SK-N-SH (cell line): ENCODE data around the gene TRIM69. TPM values are rescaled to one million over a fixed set of nuclear protein-coding genes. Genes with fewer than 3 reads are reported as not detected.

Experiments
- CTCF ChIA-PET: fragments of 300-600, 350-600 bp; formaldehyde crosslinking; extraction: SDS; loops from one replicate; lab custom pipeline; 2021; lab: Yijun Ruan, JAX
- POLR2A ChIA-PET: fragments of 350-600 bp; sonication (Branson Sonifier 250); formaldehyde crosslinking; extraction: SDS; loops from one replicate; lab custom pipeline; 2020; ENCODE audit warnings: antibody characterized with exemption, inconsistent platforms; lab: Yijun Ruan, JAX
- DNase-seq: peaks from one replicate; pipeline ENCODE4 v3.0.0; 2012
- H2AFZ ChIP-seq: fragments of 200-600 bp; sonication (generic); 2 replicates; pipeline ENCODE4 v1.8.1; 2016; ENCODE audit warnings: antibody characterized with exemption, mild to moderate bottlenecking, low read depth
- H3F3A ChIP-seq: fragments of 200-600 bp; sonication (generic); replicated peaks from 2 replicates; pipeline ENCODE3; 2016; ENCODE audit warnings: antibody characterized with exemption, mild to moderate bottlenecking; ENCODE audit not compliant: insufficient read depth
- H3K27ac ChIP-seq, 2 experiments: fragments of 200-500 bp in 1 of 2; fragments of 200-600 bp in 1 of 2; sonication (Bioruptor generic) in 1 of 2; sonication (generic), shearing (Covaris generic) in 1 of 2; 2 replicates each; pipeline versions ENCODE4 v1.5.1 to v1.6.1; 2014 to 2016; ENCODE audit warnings: low read depth in 2 of 2, inconsistent platforms in 1 of 2, low read length in 1 of 2, mild to moderate bottlenecking in 1 of 2, mixed read lengths in 1 of 2
- H3K27me3 ChIP-seq: fragments of 200-600 bp; sonication (generic), shearing (Covaris generic); 2 replicates; pipeline ENCODE4 v1.6.1; 2016; ENCODE audit warnings: mixed run types; ENCODE audit not compliant: insufficient read depth
- H3K36me3 ChIP-seq, 2 experiments: fragments of 200-500 bp in 1 of 2; fragments of 200-600 bp in 1 of 2; sonication (Bioruptor generic) in 1 of 2; sonication (generic) in 1 of 2; replicated peaks in 1 of 2; 2 replicates each; pipeline versions ENCODE3 to v1.5.1; 2014 to 2016; ENCODE audit warnings: low read length in 1 of 2, mild to moderate bottlenecking in 1 of 2; ENCODE audit not compliant: insufficient read depth in 2 of 2, control insufficient read depth in 1 of 2
- H3K4me1 ChIP-seq, 2 experiments: fragments of 200-500 bp in 1 of 2; fragments of 200-600 bp in 1 of 2; sonication (Bioruptor generic) in 1 of 2; sonication (generic), shearing (Covaris generic) in 1 of 2; 2 replicates each; pipeline versions ENCODE4 v1.5.1 to v1.6.1; 2014 to 2016; ENCODE audit warnings: low read depth in 1 of 2, low read length in 1 of 2, mixed run types in 1 of 2; ENCODE audit not compliant: insufficient read depth in 2 of 2, control insufficient read depth in 1 of 2
- H3K4me2 ChIP-seq: fragments of 200-600 bp; sonication (generic), shearing (Covaris generic); 2 replicates; pipeline ENCODE4 v1.6.1; 2017; ENCODE audit warnings: mixed run types
- H3K4me3 ChIP-seq, 2 experiments: fragments of 200-500 bp in 1 of 2; fragments of 200-600 bp in 1 of 2; sonication (Bioruptor generic) in 1 of 2; sonication (generic), shearing (Covaris generic) in 1 of 2; 2 replicates each; pipeline versions ENCODE4 v1.5.1 to v1.8.1; 2014 to 2016; ENCODE audit warnings: low read depth in 2 of 2, inconsistent platforms in 1 of 2, low read length in 1 of 2, mild to moderate bottlenecking in 1 of 2, mixed read lengths in 1 of 2, moderate library complexity in 1 of 2
- H3K79me2 ChIP-seq: fragments of 200-600 bp; sonication (generic); 2 replicates; pipeline ENCODE4 v1.8.1; 2017; ENCODE audit warnings: mild to moderate bottlenecking; ENCODE audit not compliant: insufficient read depth
- H3K9ac ChIP-seq: fragments of 200-600 bp; sonication (generic); 2 replicates; pipeline ENCODE4 v1.6.1; 2017; ENCODE audit warnings: mixed run types
- H3K9me2 ChIP-seq: fragments of 200-600 bp; sonication (generic); 2 replicates; pipeline ENCODE4 v1.6.1; 2017; ENCODE audit warnings: mixed run types
- H3K9me3 ChIP-seq: fragments of 200-600 bp; sonication (generic); 2 replicates; pipeline ENCODE4 v1.6.1; 2017; ENCODE audit warnings: mixed run types, mild to moderate bottlenecking, moderate library complexity
- H4K20me1 ChIP-seq: fragments of 200-600 bp; sonication (generic); 2 replicates; pipeline ENCODE4 v1.6.1; 2017; ENCODE audit warnings: mild to moderate bottlenecking, mixed run types; ENCODE audit not compliant: insufficient read depth
- CHD2 ChIP-seq: fragments of 150-350 bp; IDR thresholded peaks from 2 replicates; pipeline ENCODE4 v1.6.1; 2018; ENCODE audit warnings: low read length; ENCODE audit not compliant: partially characterized antibody
- ELF1 ChIP-seq: IDR thresholded peaks from 2 replicates; pipeline ENCODE4 v1.4.0; 2012
- EP300 ChIP-seq, 2 experiments: IDR thresholded peaks; 2 replicates each; pipeline versions ENCODE4 v1.4.0 to v1.6.1; 2012; ENCODE audit warnings: borderline replicate concordance in 1 of 2, low read depth in 1 of 2, low read length in 1 of 2
- EZH2phosphoT487 ChIP-seq: fragments of 200-600 bp; sonication (generic); IDR thresholded peaks from 2 replicates; pipeline ENCODE4 v1.6.1; 2017; ENCODE audit warnings: low read depth, mixed run types, mild to moderate bottlenecking, antibody characterized with exemption, moderate library complexity, borderline replicate concordance
- FOSL2 ChIP-seq: IDR thresholded peaks from 2 replicates; pipeline ENCODE4 v1.4.0; 2012; ENCODE audit warnings: low read depth, mild to moderate bottlenecking, moderate library complexity, borderline replicate concordance
- FOXJ3 ChIP-seq: sonication (generic); formaldehyde crosslinking; IDR thresholded peaks from 2 replicates; pipeline ENCODE4 v1.5.1; 2020; ENCODE audit warnings: mild to moderate bottlenecking, missing genetic modification reagents
- FOXM1 ChIP-seq: IDR thresholded peaks from 2 replicates; pipeline ENCODE4 v1.4.0; 2012; ENCODE audit warnings: low read depth, mild to moderate bottlenecking
- GATA2 ChIP-seq: sonication (generic); formaldehyde crosslinking; IDR thresholded peaks from 2 replicates; pipeline ENCODE4 v1.5.0; 2020; ENCODE audit warnings: mild to moderate bottlenecking, missing genetic modification reagents
- IRF3 ChIP-seq: fragments of 150-350 bp; IDR thresholded peaks from 2 replicates; pipeline ENCODE4 v1.6.1; 2016; ENCODE audit warnings: mild to moderate bottlenecking, low read depth, low read length
- MXI1 ChIP-seq: IDR thresholded peaks from 2 replicates; pipeline ENCODE4 v1.6.1; 2012; ENCODE audit warnings: mild to moderate bottlenecking, low read depth, low read length, improper control_type of control experiment
- NFIC ChIP-seq: IDR thresholded peaks from 2 replicates; pipeline ENCODE4 v1.4.0; 2012; ENCODE audit warnings: borderline replicate concordance
- NRF1 ChIP-seq: IDR thresholded peaks from 2 replicates; pipeline ENCODE4 v1.6.1; 2012; ENCODE audit warnings: low read depth, mild to moderate bottlenecking, low read length
- POLR2AphosphoS5 ChIP-seq: IDR thresholded peaks from 2 replicates; pipeline ENCODE4 v1.6.1; 2012; ENCODE audit warnings: low read depth, low read length
- RAD21 ChIP-seq: IDR thresholded peaks from 2 replicates; pipeline ENCODE4 v1.6.1; 2012; ENCODE audit warnings: mild to moderate bottlenecking, low read length
- RCOR1 ChIP-seq: fragments of 150-350 bp; IDR thresholded peaks from 2 replicates; pipeline ENCODE4 v1.6.1; 2017; ENCODE audit warnings: antibody characterized with exemption, low read length
- RXRA ChIP-seq: IDR thresholded peaks from 2 replicates; pipeline ENCODE4 v1.4.0; 2012; ENCODE audit warnings: low read depth, mild to moderate bottlenecking, borderline replicate concordance
- SIN3A ChIP-seq: IDR thresholded peaks from 2 replicates; pipeline ENCODE4 v1.6.1; 2012; ENCODE audit warnings: low read depth, mild to moderate bottlenecking, low read length, moderate library complexity, borderline replicate concordance
- SMC3 ChIP-seq: IDR thresholded peaks from 2 replicates; pipeline ENCODE4 v1.6.1; 2012; ENCODE audit warnings: low read depth, low read length, improper control_type of control experiment
- TAF1 ChIP-seq: IDR thresholded peaks from 2 replicates; pipeline ENCODE4 v1.6.1; 2012; ENCODE audit warnings: low read depth, mild to moderate bottlenecking, low read length, moderate library complexity, borderline replicate concordance
- TCF12 ChIP-seq: IDR thresholded peaks from 2 replicates; pipeline ENCODE4 v1.4.0; 2012
- TEAD4 ChIP-seq: IDR thresholded peaks from 2 replicates; pipeline ENCODE4 v1.4.0; 2012; ENCODE audit warnings: mild to moderate bottlenecking, borderline replicate concordance; ENCODE audit not compliant: insufficient read depth
- WGBS: methylation state at CpG from one replicate; pipeline ENCODE4 v1.1.6; 2017; ENCODE audit warnings: low lambda C conversion rate; 5-methylcytosine and 5-hydroxymethylcytosine counted together
- polyA plus RNA-seq, 3 experiments: library from polyadenylated mRNA; depleted of rRNA; stranded (reverse); fragments of >200 nt; gene quantifications; 2 replicates each; pipeline ENCODE4 v1.2.3, GENCODE V29; 2012
- TF ChIP-seq, protein P1 (sequence below): IDR thresholded peaks from 2 replicates; pipeline ENCODE4 v1.4.0; 2012; ENCODE audit warnings: low read depth, borderline replicate concordance

TRIM69 gene
- polyA plus RNA-seq, 1 of the 3 experiments (the other 2 are of a cell fraction): 9.7 TPM

- TF ChIP-seq EZH2phosphoT487 (no peak), NFIC (no peak), RCOR1 (no peak), EP300 (IDR thresholded peaks at IDR 0.05; ENCODE audit: borderline replicate concordance in 1 of 2, low read depth in 1 of 2, low read length in 1 of 2) (no peak), GATA2 (CRISPR knock-in tag) (no peak), POLR2AphosphoS5 (no peak)
Observed at GRCh38 chr15:44705986-44706385, 30.3 kb upstream of the TRIM69 start (continued).

DNA sequence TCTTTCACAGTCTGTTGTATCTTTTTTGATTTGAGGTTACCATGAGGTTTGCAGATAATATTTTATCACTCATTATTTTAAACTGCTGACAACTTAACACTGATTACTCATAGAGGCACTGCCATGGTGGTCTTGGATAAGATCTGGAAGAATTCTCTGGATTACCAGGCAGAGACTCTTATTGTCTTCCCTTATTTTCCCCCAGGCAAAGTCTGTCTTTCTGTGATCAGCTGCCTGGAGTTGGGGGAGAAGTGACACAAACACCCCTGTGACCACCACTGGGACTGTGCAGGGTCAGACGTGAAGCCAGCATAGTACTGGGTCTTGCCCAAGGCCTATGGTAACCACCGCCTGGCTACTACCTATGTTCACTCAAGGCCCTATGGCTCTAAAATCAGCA is 29.9 kb upstream of the TRIM69 start:
- Histone ChIP-seq H4K20me1 (no peaks in the 10 kb centered on the region), H3K9ac (no peak overlapping the region), H3K9me2 (no peaks in the 10 kb centered on the region), H3F3A (peaks cover 6% of the 10 kb centered on the region), H3K9me3 (no peaks in the 10 kb centered on the region; the same call in 1 of the 2 replicates), H3K79me2 (peaks cover under 1% of the 10 kb centered on the region; the same call in 1 of the 2 replicates), H3K4me2 (no peak overlapping the region), H2AFZ (no peak overlapping the region), H3K27me3 (no peaks in the 10 kb centered on the region), H3K4me1 (no peaks in the 10 kb centered on the region), H3K4me3 (no peak overlapping the region), H3K36me3 (no peaks in the 10 kb centered on the region), H3K27ac (no peak overlapping the region)
- TF ChIP-seq TCF12: no peak
- no peak for TF ChIP-seq MXI1
- no peak for TF ChIP-seq NRF1
- TF ChIP-seq GATA2 (CRISPR knock-in tag): no peak
- TF ChIP-seq SMC3: no peak
- TF ChIP-seq FOXJ3 (CRISPR knock-in tag): no peak
- TF ChIP-seq TEAD4: no peak
- TF ChIP-seq RAD21: no peak
- TF ChIP-seq SIN3A: no peak
- no peak for TF ChIP-seq FOSL2
- no peak for TF ChIP-seq RXRA
- TF ChIP-seq FOXM1: no peak
- TF ChIP-seq POLR2AphosphoS5: no peak
- no peak for TF ChIP-seq TAF1
- no peak for TF ChIP-seq ELF1
- no peak for TF ChIP-seq CHD2
- TF ChIP-seq IRF3: no peak
- TF ChIP-seq, protein P1, sequence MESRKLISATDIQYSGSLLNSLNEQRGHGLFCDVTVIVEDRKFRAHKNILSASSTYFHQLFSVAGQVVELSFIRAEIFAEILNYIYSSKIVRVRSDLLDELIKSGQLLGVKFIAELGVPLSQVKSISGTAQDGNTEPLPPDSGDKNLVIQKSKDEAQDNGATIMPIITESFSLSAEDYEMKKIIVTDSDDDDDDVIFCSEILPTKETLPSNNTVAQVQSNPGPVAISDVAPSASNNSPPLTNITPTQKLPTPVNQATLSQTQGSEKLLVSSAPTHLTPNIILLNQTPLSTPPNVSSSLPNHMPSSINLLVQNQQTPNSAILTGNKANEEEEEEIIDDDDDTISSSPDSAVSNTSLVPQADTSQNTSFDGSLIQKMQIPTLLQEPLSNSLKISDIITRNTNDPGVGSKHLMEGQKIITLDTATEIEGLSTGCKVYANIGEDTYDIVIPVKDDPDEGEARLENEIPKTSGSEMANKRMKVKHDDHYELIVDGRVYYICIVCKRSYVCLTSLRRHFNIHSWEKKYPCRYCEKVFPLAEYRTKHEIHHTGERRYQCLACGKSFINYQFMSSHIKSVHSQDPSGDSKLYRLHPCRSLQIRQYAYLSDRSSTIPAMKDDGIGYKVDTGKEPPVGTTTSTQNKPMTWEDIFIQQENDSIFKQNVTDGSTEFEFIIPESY: no peak
- ChIA-PET CTCF (interaction anchor here (1.1 to 11.4 kb wide), 2 partner anchors 31 to 43 kb away, joined by 3 to 117 read pairs; partner anchors contain the start of gene TRIM69), POLR2A (interaction anchor here (2.0 kb wide), 1 partner anchor 43 kb away, joined by 5 read pairs; the partner anchor contains the start of gene SPG11)
- no peak for DNase-seq
- WGBS: 93% methylated on average over 2 of the region's 2 CpGs
